ENCODE results near the gene SARDH.
"Not testable (repeated sequence)": the region's sequence is repeated elsewhere in the genome, so short reads cannot be mapped to it uniquely, and the experiment has no call there.

The SARDH gene

GRCh38 chr9:133682818-133683585 lies 55.1 kb downstream of the SARDH start:
- no peak for DNase-seq

GRCh38 chr9:133681658-133682306 lies 56.4 kb downstream of the SARDH start:
- no peak for DNase-seq

DNA sequence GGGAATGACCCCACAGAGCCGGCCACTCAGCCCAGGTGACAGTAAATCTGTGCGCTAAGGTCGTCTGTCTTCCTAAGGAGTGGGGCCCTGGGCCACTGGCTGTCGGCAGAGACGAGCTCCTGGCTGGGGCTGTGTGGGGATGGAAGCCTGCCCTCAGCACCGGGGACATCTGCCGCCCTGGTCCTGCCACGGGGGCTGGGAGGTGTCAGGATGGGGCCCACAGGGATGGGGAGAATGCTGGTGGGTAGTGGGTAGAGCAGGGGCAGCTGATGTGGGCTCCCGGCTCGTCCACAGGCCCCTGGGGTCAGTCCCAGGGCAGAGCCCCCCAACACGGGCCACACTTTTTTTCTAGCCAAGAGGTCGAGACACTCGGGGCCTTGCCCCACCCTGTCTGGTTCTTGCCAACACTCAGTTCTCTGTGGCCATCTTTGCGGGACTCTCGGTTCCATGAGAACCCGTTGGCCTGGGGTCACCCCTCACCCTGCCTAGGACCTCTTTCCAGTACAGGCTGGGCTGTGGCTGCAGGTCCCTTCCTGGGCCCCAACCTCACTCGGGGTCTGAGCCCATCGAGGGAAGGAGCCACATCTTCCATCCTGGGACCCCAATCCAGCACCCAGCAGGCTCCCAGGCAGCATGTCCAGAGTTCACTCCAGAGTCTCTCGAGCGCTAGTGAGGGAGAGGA lies 57.0 kb downstream of the SARDH start:
- no peak for DNase-seq

DNA sequence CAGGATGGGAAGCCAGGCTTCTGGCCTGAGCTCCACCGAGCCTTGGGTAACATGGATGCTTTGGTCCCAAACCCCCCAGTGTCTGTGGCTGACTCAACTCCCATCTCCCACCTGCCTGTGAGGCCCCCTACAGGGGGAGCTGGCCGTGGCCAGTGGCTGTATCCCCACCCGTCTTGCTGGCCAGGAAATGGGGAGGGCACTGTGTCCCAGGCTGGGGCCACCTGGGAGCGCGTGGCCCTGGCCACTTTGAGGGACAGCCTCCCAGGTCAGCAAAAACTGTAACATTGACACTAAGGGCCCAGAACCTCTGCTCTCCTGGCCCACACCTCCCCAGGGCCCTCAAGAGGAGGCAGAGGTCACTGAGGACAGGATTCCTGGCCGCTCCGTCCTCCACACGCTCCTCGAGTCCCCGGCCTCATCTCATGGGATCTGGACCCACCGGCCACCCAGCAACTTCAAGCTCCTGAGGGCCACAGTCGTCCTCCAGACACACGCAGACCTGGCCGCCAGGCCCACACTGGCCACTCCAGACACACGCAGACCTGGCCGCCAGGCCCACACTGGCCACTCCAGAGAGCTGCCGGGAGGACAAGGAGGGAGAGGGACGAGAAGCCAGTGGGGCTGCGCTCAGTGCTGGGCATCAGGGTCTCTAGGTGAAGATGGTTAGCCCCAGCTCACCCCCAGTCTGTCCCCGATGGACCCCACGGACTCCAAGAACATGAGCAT lies 57.7 kb downstream of the SARDH start:
- DNase-seq, result no peak

DNA sequence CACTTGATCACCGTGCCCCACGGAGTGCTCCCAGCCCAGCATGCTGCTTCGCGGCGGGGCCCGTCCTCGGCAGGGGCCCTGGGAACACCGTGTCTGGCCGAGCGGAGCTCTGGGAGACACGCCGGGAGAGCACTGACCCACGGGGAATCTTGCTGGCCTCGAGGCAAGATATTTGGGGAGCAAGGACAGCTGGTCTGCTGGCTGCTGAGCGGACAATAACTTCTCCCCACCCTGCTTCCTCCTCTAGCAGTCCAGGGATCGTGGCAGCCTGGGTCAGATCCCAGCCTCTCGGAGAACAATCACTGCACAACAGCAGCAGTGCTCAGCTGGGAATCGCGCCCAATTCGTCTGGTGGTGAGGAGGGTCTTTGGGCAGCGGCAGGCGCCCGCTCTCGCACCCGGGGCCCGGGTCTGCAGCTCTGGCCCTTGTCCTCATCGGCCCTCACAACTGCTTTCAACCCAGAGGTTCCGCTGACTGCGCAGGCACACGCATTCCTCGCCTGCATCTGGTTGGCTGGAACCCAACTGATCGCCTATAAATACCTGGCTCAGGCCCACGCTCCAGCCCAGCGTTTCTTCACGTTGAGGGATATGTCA lies 58.6 kb downstream of the SARDH start:
- DNase-seq, result no peak

- DNase-seq, result no peak
Observed at GRCh38 chr9:133679056-133679455, 59.1 kb downstream of the SARDH start.

GRCh38 chr9:133677126-133678010 lies 60.8 kb downstream of the SARDH start:
- peak; percentile 67 for DNase-seq

GRCh38 chr9:133676450-133676849 lies 61.7 kb downstream of the SARDH start:
- DNase-seq, result no peak

- DNase-seq, result not testable (repeated sequence)
Observed at GRCh38 chr9:133675796-133676195, 62.4 kb downstream of the SARDH start.

- no peak for DNase-seq
Observed at GRCh38 chr9:133674091-133674490, 64.1 kb downstream of the SARDH start.

DNA sequence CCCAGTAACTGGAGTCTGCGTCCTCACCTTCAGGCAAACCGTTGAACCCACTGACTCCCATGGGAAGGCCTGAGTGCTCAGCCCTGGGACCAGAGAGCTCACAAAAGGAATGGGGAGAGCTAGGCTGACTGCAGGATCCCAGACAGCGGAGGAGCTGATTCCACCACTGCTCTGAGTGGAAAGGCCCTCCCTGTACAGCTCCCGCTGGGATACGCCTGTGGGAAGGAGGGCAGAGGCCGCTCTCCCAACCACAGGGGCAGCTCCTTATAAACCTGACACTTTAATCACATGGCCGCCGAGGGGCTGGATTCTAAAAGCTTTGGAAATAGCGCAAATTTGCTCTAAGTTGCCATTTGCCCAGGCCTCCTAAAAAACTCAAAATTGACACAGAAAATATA lies 64.9 kb downstream of the SARDH start:
- no peak for DNase-seq

DNA sequence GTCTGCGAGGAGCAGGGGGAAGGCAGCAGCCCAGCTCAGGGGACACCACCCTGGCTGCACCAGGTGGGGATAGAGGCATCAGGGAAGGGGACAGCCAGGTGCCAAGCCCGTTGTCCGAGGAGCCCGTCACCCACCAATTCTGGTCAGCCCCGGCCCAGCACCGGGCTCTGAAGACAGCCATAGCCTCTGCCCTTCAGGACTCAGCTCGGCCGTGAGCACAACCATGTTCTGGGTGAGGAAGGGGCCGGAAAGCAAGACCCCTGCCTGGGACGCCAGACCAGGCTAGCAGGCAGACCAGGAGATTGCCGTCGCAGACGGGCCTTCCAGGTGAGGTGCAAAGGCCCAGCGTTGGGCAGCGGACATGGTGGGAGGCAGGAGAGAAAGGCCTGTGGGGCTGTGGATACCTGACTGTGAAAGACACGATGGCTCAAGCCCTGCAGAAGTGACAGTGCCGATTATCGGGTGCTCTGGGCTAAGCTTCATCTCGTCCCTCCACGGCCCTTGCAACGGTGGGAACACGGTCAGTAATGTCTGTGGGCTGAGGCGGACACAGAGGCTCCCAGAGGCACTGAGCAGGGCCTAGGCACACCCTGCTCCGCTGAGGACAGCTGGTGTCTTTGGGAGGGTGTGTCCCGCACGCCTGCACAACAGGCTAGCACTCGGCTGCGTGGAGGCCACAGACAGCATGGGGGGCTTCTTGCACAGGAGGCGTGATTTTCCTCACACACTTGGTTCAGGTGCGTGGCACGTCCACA lies 65.5 kb downstream of the SARDH start:
- no peak for DNase-seq

DNA sequence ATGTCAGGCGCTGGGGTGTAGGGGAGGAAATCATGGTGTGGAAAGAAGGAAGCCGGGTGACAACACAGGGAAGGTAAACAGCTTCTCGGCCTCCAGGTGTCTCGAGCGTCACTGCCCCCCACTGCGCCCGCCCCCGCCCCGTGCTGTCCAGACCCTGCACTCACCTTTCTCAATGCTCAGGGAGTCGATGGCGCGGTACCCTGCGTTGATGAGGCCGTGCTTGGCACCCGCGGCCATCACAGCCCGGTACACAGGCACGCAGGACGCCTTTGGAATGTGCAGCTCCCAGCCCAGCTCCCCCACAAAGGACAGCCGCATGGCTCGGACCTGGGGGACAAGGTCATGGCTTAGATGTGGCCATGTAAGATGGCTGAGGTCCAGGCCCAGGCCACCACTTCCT lies 66.8 kb downstream of the SARDH start:
- DNase-seq, result no peak

- no peak for DNase-seq
Observed at GRCh38 chr9:133670466-133670865, 67.7 kb downstream of the SARDH start.

DNA sequence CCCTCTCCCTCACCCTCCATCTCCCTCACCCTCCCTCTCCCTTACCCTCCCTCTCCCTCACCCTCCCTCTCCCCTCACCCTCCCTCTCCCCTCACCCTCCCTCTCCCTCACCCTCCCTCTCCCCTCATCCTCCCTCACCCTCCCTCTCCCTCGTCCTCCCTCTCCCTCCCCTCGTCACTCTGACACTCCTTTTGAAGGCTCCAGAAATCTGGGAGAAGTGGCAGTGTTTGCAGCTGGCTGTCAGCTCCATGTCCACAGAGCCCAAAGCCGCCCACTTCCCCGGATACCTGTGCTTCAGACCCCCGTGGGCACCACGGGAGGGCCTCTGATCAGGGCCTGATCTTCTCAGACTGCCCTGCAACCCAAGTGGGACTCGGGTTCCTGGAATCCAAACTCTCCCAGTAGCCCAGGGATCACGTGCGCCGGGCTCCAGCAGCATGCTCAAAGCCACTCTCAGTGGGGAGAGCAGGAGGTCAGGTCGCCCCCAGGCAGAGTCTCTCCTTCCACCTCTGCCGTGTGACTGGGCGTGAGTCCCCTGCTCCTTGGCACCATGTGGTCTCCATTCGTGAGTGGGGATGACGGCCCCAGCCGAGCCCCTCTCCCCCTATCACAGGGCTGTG lies 68.9 kb downstream of the SARDH start:
- DNase-seq, result no peak

- DNase-seq, result no peak
Observed at GRCh38 chr9:133667759-133668450, 70.2 kb downstream of the SARDH start.

DNA sequence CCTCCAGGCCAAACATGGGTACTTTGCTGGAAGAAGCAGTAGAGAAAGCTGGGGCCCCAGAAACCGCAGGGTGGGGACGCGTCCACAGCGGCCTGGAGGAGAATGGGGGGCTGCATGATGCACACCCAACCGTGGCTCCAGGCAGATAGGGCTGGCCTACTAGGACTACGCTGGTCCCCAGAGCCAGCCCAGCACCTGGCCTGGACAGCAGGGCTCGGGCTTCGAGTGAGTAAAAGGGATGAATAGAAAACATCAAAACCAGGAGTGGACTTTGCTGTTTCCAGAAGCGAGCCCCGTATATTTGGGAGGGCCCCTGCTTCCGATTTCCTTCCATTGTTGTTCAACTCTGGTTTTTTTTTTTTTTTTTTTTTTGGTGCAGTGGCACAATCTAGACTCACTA lies 71.3 kb downstream of the SARDH start:
- DNase-seq, result no peak

GRCh38 chr9:133666387-133666786 lies 71.8 kb downstream of the SARDH start:
- no peak for DNase-seq

DNA sequence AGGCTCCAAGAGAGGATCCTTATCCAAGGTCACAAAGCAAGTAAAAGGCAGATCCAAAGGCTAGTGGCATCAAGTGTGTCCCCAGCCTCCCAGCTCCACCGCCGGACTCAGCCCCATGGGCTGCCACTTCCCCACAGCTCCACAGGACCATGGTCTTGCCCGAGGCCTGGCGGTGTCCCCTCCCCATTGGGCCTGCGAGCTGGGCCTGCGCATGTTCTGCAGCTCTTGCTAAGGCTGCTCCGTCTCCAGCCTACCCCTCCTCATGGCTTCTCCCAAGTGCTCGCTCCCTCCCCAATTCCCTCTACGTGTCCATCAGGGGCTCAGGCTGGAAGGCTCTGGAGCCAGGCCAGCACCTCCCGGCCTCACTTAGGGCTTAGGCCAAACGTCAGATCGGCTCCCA lies 72.6 kb downstream of the SARDH start:
- DNase-seq, result no peak

DNA sequence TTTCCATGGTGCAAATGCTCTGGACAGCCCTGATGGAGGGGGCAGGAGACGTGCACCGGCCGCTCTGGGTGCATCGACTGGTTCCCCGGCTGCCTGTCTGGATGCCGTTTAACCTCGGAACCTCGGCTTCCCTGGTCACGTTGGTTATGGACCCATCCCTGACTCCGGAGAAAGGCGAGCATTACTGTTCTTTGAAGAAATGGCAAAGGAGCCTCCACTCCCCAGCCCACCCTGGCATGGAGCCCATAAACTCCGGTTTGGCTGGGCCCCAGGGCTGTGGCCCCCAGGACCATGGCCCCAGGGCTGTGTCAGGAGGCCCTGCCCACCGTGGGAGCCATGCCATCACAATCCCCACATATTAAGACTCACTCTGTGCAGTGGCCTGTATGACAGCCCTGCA lies 73.1 kb downstream of the SARDH start:
- no peak for DNase-seq

Data from stimulated activated CD4-positive, alpha-beta T cell treated with anti-CD3 and anti-CD28 coated beads, Interleukin-1b, Interleukin-23, amount 100 ng/mL, for 48 hours (primary cell).